Ishikawa (cell line): ENCODE measurements around the gene STPG3.

Source experiments
- CEBPB ChIP-seq: IDR thresholded peaks from 2 replicates; pipeline ENCODE4 v1.6.1; 2012
- CREB1 ChIP-seq: IDR thresholded peaks from 2 replicates; pipeline ENCODE4 v1.6.1; 2012; ENCODE audit warnings: low read depth
- EGR1 ChIP-seq: IDR thresholded peaks from 2 replicates; pipeline ENCODE4 v1.6.1; 2012
- EP300 ChIP-seq: IDR thresholded peaks from 2 replicates; pipeline ENCODE4 v1.6.1; 2012; ENCODE audit warnings: borderline replicate concordance
- FOXM1 ChIP-seq: IDR thresholded peaks from 2 replicates; pipeline ENCODE4 v1.6.1; 2012; ENCODE audit warnings: low read depth, borderline replicate concordance
- NFIC ChIP-seq: IDR thresholded peaks from 2 replicates; pipeline ENCODE4 v1.6.1; 2012
- RAD21 ChIP-seq: IDR thresholded peaks from 2 replicates; pipeline ENCODE4 v1.6.1; 2012; ENCODE audit warnings: low read depth
- TAF1 ChIP-seq: IDR thresholded peaks from 2 replicates; pipeline ENCODE4 v1.6.1; 2012; ENCODE audit warnings: low read depth, mild to moderate bottlenecking
- TCF12 ChIP-seq: IDR thresholded peaks from 2 replicates; pipeline ENCODE4 v1.6.1; 2012; ENCODE audit warnings: low read depth
- TEAD4 ChIP-seq: IDR thresholded peaks from 2 replicates; pipeline ENCODE4 v1.6.1; 2012
- YY1 ChIP-seq: IDR thresholded peaks from 2 replicates; pipeline ENCODE4 v1.6.1; 2012; ENCODE audit warnings: low read depth
- ZBTB7A ChIP-seq: IDR thresholded peaks from 2 replicates; pipeline ENCODE4 v1.6.1; 2012; ENCODE audit warnings: low read depth
- TF ChIP-seq, protein P1 (sequence below): IDR thresholded peaks from 2 replicates; pipeline ENCODE4 v1.6.1; 2012; ENCODE audit warnings: low read depth, mild to moderate bottlenecking
- TF ChIP-seq, protein P2 (sequence below): IDR thresholded peaks from 2 replicates; pipeline ENCODE4 v1.6.1; 2012
- TF ChIP-seq, protein P3 (sequence below): IDR thresholded peaks from 2 replicates; pipeline ENCODE4 v1.6.1; 2012

The STPG3 gene

DNA sequence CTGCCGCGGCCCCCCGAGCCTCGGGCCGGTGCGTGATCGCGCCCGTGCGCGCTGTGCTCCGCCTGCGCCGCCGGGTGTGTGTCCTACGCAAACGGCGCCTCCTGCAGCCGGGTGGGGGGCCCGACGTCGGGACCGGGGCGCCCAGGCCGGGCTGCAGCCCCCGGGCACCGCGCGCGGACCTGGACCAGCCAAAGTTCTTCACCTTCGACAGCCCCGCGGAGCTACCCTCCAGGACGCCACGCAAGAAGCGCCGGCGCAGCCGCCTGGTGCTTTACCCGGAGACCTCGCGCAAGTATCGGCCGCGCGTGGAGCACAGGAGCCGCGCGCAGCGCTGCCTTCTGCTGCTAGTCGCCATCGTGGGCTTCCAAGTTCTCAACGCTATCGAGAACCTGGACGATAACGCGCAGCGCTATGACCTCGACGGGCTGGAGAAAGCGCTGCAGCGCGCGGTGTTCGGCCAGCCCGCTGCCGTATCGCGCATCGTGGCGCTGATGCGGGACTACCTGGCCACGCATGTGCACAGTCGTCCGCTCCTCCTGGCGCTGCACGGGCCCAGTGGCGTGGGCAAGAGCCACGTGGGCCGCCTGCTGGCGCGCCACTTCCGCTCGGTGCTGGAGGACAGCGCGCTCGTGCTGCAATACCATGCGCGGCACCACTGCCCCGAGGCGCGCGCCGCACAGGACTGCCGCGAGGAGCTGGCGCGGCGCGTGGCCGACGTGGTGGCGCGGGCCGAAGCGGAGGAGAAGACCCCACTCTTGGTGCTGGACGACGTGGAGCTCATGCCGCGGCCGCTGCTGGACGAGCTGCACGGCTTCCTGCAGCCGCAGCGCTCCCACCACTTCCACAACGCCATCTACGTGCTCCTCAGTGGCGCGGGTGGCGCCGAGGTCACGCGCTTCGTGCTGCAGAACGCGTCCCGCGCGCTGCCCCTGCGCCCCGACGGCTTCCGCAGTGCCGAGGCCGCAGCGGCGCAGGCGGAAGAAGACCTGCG is 27.9 kb downstream of the STPG3 start:
- TF ChIP-seq ZBTB7A, result no peak
- TF ChIP-seq YY1, result no peak
- TF ChIP-seq, protein P1, sequence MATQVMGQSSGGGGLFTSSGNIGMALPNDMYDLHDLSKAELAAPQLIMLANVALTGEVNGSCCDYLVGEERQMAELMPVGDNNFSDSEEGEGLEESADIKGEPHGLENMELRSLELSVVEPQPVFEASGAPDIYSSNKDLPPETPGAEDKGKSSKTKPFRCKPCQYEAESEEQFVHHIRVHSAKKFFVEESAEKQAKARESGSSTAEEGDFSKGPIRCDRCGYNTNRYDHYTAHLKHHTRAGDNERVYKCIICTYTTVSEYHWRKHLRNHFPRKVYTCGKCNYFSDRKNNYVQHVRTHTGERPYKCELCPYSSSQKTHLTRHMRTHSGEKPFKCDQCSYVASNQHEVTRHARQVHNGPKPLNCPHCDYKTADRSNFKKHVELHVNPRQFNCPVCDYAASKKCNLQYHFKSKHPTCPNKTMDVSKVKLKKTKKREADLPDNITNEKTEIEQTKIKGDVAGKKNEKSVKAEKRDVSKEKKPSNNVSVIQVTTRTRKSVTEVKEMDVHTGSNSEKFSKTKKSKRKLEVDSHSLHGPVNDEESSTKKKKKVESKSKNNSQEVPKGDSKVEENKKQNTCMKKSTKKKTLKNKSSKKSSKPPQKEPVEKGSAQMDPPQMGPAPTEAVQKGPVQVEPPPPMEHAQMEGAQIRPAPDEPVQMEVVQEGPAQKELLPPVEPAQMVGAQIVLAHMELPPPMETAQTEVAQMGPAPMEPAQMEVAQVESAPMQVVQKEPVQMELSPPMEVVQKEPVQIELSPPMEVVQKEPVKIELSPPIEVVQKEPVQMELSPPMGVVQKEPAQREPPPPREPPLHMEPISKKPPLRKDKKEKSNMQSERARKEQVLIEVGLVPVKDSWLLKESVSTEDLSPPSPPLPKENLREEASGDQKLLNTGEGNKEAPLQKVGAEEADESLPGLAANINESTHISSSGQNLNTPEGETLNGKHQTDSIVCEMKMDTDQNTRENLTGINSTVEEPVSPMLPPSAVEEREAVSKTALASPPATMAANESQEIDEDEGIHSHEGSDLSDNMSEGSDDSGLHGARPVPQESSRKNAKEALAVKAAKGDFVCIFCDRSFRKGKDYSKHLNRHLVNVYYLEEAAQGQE, result no peak
- TF ChIP-seq EP300, result no peak
- TF ChIP-seq FOXM1, result no peak
- TF ChIP-seq EGR1, result no peak
- TF ChIP-seq NFIC, result no peak
- no peak for TF ChIP-seq TCF12
- TF ChIP-seq, protein P2, sequence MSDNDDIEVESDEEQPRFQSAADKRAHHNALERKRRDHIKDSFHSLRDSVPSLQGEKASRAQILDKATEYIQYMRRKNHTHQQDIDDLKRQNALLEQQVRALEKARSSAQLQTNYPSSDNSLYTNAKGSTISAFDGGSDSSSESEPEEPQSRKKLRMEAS, result no peak
- TF ChIP-seq TAF1, result no peak
- no peak for TF ChIP-seq CREB1
- no peak for TF ChIP-seq CEBPB
- TF ChIP-seq, protein P3, sequence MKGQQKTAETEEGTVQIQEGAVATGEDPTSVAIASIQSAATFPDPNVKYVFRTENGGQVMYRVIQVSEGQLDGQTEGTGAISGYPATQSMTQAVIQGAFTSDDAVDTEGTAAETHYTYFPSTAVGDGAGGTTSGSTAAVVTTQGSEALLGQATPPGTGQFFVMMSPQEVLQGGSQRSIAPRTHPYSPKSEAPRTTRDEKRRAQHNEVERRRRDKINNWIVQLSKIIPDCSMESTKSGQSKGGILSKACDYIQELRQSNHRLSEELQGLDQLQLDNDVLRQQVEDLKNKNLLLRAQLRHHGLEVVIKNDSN, result no peak
- no peak for TF ChIP-seq TEAD4

DNA sequence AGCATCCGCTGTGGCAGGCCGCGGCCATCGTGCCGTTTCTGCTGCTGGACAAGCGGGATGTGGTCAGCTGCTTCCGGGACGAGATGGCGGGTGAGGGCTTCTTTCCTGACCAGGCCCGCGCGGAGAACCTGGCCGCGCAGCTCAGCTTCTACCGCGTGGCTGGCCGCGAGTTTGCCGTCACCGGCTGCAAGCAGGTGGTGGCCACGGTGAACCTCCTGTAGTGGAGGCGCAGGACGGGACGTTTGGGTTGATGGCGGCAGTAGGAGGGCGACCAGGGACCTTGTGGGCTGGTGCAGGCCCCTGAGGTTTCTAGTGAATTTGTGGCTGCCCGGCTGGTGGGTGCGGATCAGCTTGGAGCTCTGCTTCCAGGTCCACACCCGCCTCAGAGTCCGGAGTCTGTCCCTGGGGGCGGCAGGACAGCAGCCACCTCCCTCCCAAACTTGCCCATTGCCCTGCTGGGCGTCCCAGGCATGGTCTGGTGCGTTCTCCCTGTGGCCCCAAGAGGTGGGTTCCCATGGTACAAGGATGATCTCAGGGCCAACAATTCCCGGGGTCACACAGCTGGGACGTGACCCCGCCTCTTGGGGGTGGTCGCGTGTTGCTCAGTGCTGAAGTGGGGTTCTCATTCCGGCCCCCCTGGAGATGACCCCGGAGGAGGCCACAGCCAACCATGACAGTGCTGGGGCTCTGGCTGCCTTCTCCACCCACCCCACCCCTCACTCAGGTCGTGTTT is 28.8 kb downstream of the STPG3 start:
- TF ChIP-seq EGR1 (no peak), RAD21 (no peak), TAF1 (no peak), TEAD4 (no peak), CREB1 (no peak), TCF12 (no peak)
- TF ChIP-seq, protein P1, result no peak
- TF ChIP-seq, protein P3, result no peak
- TF ChIP-seq, protein P2, result no peak

DNA sequence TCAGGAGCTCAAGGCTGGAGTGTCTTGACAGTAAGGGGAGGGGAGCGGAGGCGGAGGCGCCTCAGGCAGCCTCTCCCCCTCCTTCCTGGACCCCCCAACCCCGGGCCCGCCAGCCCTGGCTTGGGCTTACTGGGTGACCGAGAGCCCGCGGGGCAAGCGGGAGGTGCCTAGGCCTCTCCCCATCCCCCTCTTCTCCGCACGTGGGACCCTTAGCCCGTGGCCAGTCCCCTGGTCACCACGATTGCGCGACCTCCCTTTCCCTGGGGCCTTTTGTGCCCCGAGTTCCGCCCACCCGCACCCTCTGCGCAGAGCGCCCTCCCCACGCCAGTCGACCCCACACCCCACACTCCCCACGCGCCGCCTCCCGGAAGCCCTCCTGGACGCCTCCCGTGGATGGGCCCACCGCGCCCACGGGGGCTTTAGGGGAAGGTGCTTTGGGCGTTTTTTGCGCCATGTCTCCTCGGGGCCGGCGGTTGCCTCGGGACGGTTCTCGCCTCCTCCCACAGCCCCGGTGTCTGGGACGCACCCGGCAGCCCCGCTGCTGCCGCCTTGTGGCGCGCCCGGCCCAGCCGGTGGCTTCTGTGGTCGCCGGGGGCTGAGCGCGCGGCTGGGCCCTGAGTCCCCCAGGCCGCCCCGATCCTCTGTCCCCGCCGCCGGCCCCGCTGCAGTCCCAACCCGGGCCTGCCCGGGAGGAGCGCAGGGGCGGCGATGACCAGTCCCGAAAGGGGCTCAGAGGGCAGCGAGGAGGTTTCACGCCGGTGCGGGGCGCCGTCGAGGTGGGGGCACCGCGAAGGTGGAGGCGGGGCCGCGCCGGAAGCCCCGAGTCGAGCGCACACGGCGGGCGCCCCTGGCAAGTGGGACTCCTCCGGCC is 29.6 kb downstream of the STPG3 start:
- TF ChIP-seq, protein P2, result no peak
- TF ChIP-seq CEBPB (no peak), EGR1 (no peak), EP300 (no peak), CREB1 (no peak), RAD21 (no peak), TCF12 (no peak), TAF1 (no peak), NFIC (no peak)
- TF ChIP-seq, protein P1, result no peak
- TF ChIP-seq, protein P3, result no peak
